ENCODE data around the gene SLC13A5.
"Not testable (repeated sequence)": the region's sequence is repeated elsewhere in the genome, so short reads cannot be mapped to it uniquely, and the experiment has no call there.

SLC13A5 gene

GRCh38 chr17:6684460-6684783 lies 28.7 kb downstream of the SLC13A5 start:
- no peak for DNase-seq (ENCODE audit: low spot score)

GRCh38 chr17:6683730-6684459 lies 29.3 kb downstream of the SLC13A5 start:
- DNase-seq (ENCODE audit: low spot score), result no peak

GRCh38 chr17:6683081-6683684 lies 30.0 kb downstream of the SLC13A5 start:
- DNase-seq (ENCODE audit: low spot score), result no peak

- no peak for DNase-seq (ENCODE audit: low spot score)
Observed at GRCh38 chr17:6682339-6682738, 30.8 kb downstream of the SLC13A5 start.

- no peak for DNase-seq (ENCODE audit: low spot score)
Observed at GRCh38 chr17:6681671-6682070, 31.5 kb downstream of the SLC13A5 start.

GRCh38 chr17:6681176-6681575 lies 32.0 kb downstream of the SLC13A5 start:
- DNase-seq (ENCODE audit: low spot score), result no peak

- DNase-seq (ENCODE audit: low spot score), result no peak
Observed at GRCh38 chr17:6679241-6679640, 33.9 kb downstream of the SLC13A5 start.

GRCh38 chr17:6677946-6678345 lies 35.2 kb downstream of the SLC13A5 start:
- DNase-seq (ENCODE audit: low spot score), result no peak

- DNase-seq (ENCODE audit: low spot score), result no peak
Observed at GRCh38 chr17:6677158-6677831, 35.9 kb downstream of the SLC13A5 start.

GRCh38 chr17:6676802-6677157 lies 36.4 kb downstream of the SLC13A5 start:
- no peak for DNase-seq (ENCODE audit: low spot score)

- peak; percentile 50 for DNase-seq (ENCODE audit: low spot score)
Observed at GRCh38 chr17:6675201-6675825, 37.9 kb downstream of the SLC13A5 start.

- no peak for DNase-seq (ENCODE audit: low spot score)
Observed at GRCh38 chr17:6674586-6674985, 38.6 kb downstream of the SLC13A5 start.

- no peak for DNase-seq (ENCODE audit: low spot score)
Observed at GRCh38 chr17:6671431-6671830, 41.7 kb downstream of the SLC13A5 start.

GRCh38 chr17:6670999-6671398 lies 42.2 kb downstream of the SLC13A5 start:
- no peak for DNase-seq (ENCODE audit: low spot score)

GRCh38 chr17:6670571-6670970 lies 42.6 kb downstream of the SLC13A5 start:
- DNase-seq (ENCODE audit: low spot score), result no peak

GRCh38 chr17:6669479-6670212 lies 43.5 kb downstream of the SLC13A5 start:
- DNase-seq (ENCODE audit: low spot score), result no peak

- no peak for DNase-seq (ENCODE audit: low spot score)
Observed at GRCh38 chr17:6668727-6669425, 44.3 kb downstream of the SLC13A5 start.

GRCh38 chr17:6668219-6668618 lies 45.0 kb downstream of the SLC13A5 start:
- no peak for DNase-seq (ENCODE audit: low spot score)

- no peak for DNase-seq (ENCODE audit: low spot score)
Observed at GRCh38 chr17:6667516-6667915, 45.7 kb downstream of the SLC13A5 start.

- DNase-seq (ENCODE audit: low spot score), result no peak
Observed at GRCh38 chr17:6666557-6666956, 46.6 kb downstream of the SLC13A5 start.

GRCh38 chr17:6666077-6666521 lies 47.1 kb downstream of the SLC13A5 start:
- no peak for DNase-seq (ENCODE audit: low spot score)

- not testable (repeated sequence) for DNase-seq (ENCODE audit: low spot score)
Observed at GRCh38 chr17:6663200-6663599, 50.0 kb downstream of the SLC13A5 start.

Measured in left forelimb (tissue), 1 donor.